ENCODE measurements around the gene NHERF2.
A peak's percentile ranks its signal among the peaks of the same experiment; 100 is the strongest.

NHERF2 gene

DNA sequence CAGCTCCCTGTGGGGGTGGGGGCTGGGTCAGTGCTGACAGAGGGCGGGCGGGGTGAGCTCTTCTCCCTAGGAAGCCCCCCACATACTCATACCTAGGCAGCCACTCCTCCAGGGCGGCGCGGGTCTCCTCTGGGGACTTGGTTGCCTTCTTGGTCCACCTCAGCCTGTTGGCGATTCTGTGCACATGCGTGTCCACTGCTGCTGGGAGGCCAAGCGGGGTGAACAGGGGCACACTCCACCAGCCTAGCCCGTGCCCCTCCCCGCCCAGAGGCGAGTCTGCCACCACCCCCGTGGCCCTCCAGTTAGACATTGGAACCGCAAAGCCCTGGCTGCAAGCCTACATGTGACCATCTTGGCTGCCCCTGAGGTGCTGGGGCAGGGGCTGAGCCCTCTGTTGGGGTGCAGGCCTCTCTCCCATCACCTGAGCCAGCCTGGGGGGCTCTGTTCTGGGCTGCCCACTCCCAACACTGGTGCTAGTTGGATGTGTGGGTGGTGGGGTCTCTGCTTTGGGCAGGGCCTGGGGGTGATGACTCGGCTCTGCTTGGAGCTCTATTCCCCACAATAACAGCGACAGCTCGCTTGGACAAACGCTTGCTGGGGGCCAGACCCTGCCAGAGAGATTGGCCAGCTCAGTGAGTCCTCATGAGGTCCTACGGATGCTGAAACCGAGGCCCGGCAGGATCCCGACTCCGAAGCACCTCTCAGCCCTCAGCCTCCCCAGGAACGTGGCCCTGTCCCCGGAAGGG is 13.5 kb downstream of the NHERF2 start:
- DNase-seq (ENCODE audit: low read depth, low spot score), result no peak

DNA sequence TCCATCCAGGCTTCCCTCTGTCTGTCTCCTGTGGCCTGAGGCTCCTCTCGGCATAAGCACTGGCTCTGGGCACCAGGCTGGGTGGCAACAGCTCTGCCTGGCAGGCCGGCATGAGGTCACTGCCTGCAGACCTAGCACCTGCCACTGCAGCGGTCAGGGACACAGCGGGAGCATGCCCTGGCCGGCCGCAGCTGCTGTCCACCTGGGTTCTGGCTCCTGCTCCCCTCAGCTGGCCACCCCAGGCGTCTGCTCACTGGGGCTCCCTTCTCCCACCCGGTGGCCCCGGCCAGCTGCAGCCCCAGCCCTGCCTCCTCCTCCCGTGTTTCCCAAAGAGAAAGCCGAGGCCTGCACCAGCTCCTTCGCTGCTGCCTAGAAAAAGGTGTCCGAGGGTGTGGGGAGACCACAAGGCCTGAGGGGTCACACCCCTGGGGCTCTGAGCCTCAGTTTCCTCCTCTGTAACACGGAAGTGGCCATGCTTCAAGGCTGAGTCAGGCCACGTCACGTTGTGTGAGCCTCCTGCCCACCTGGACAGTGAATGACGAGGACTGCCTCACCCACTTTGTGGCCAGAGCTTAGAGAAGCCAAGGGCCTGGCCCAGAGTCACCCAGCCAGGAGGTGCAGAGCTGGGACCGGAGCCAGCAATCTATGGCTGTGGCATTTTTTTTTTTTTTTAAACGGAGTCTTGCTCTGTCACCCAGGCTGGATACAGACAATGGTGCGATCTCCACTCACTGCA is 14.3 kb downstream of the NHERF2 start:
- no peak for DNase-seq (ENCODE audit: low read depth, low spot score)

DNA sequence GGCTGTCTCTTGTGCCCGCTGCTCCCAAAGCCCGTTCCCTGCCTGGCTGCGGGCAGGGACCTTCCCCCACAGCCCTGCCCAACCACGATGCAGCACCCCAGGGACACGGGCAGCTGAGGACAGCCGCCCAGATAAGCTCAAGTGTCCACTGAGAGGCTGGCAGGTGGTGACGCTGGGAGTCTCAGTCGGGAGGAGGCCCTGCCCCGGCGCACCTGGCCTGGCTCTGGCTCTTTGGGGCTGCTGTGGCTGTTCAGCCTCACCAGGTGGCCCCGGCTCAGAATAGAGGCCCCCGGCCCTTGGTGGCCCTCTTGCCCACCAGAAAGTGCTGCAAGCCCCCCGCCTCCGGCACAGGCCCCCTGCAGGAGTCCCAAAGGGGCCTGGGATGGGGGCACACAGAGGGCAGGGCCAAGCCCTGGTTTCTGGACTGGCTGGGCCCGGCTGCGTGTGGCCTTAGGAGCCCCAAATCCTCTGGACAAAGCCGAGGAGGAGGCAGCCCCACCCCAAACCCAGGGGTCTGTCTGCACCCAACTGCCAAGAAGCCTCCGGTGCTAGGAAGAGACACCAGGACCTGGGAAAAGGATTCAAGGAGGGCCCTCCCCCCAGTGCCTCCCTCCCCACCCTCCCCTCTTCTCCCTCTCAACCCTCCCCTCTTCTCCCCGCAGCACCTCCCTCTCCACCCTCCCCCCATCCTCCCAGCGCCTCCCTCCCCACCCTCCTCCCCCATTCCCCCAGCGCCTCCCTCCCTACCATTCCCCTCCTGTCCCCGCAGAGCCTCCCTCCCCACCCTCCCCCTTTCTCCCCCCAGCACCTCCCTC is 15.7 kb downstream of the NHERF2 start:
- no peak for DNase-seq (ENCODE audit: low read depth, low spot score)

DNA sequence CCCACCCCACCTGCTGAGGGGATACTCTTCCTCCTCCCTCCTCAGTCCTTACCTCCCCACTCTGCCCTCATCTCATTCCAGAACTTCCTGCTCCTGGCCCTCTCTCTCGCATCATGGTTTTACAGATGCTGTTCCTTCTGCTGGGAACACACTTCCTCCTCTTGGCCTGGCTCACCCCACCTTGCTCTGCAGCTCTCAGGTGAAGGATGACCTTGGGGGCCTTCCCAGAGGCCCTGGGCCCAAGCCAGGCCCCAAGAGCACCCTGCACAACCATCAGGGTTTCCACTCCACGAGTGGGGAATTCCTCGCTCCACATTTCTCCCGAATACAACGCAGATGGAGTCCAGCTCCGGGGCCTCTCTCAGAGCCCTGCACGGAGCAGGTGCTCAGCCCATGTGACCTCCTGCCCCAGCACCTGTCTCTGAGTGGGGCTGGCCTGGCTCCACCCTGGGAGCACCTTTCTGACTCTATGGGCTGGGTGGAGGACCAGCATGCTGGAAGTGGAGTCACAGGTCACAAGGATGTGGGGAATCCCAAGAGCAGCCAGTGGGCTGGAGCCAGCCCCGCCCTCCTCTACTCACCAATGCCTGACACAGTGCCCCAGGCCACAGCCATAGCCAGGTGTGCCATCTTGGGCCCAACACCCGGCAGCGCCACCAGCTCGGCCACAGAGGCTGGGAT is 16.4 kb downstream of the NHERF2 start:
- DNase-seq (ENCODE audit: low read depth, low spot score), result no peak

DNA sequence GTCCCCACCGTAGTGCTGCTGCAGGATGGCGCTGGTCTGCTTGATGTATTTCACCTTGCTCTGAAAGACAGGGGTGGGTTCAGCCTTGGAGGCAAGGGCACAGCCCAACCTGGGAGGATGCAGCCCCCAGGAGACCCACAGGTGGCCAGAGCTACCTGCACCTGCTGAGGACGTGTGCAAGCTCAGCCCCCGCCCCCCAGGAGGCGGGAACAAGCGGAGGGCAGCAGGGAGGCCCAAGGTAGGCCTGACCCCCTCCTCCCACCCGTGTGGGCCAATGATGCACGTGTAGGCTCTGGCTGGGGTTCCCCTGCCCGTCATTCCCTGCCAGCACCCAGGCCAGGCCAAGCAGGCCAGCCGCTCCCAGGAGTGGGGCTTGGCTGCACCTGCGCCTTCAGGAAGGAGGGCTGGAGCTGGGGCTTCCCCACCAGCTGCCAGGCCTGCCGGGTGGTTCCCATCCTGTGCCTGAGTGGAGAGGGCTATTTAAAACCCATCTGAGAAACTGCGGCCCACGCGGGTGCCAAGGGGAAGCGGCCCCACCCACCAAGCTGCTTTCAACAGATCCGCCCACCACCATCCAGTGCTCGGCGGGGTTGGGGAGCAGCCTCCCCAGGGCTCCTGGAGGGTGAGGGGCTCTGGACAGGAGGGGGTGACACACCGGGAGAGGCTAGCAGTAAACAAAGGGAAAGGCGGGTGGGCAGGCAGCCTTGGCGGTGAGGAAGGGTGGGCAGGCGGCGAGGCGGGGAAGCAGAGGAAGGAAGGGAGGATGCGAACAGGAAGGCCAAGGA is 17.2 kb downstream of the NHERF2 start:
- no peak for DNase-seq (ENCODE audit: low read depth, low spot score)

DNA sequence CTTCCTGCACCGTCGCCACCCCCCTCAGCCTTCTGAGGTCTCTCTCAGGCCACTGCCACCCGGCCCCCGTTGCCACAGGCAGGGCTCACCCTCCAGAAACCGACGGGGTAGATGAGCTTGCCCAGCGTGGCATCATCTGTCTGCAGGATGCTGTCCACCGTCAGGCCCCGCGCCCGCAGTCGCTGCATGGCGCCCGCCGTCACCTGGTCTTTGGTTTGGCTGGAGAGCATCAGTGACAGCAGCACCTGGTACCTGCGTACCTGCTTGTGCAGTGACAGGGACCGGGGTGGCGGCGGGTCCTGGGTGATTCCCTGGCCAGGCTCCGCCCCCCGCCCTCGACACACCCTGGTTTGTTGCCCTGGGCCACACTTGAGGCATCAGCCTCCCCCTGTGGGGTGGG is 17.8 kb downstream of the NHERF2 start:
- no peak for DNase-seq (ENCODE audit: low read depth, low spot score)

DNA sequence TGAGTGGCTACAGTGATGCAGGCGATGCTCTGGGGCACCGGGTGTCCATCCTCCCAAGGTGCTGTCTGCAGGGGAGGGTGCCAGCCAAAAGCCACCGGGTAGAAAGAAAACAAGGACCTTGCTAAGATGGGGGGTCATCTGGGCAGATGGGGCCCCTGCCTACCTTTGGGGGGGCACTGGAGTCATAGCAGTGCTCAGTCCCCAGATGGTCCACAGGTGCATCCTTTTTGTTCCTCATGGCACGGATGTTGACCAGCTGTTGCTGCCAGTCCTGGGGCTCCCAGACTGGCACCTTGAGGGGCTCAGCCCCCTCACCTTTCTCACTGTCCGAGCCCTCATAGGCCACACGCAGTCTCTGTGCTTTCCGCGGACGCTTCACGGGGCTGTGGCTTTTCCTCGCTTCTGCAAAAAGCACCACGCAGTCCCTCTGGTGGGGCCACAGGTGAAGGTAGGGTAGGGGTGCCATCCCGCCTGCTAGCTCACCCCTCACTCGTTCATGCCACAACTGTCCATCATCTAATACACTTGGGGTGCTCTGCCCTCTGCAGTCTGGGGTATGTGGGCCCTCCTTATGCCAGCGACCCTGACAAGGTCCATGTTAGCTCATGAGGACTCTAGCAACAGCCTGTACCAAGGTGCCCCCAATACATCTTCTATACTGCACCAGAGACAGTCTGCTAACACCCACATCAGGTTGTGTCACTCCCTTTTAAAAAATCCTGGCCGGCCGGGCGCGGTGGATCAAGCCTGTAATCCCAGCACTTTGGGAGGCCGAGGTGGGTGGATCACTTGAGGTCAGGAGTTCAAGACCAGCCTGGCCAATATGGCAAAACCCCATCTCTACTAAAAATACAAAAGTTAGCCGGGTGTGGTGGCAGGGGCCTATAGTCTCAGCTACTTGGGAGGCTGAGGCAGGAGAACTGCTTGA is 19.5 kb downstream of the NHERF2 start:
- no peak for DNase-seq (ENCODE audit: low read depth, low spot score)

DNA sequence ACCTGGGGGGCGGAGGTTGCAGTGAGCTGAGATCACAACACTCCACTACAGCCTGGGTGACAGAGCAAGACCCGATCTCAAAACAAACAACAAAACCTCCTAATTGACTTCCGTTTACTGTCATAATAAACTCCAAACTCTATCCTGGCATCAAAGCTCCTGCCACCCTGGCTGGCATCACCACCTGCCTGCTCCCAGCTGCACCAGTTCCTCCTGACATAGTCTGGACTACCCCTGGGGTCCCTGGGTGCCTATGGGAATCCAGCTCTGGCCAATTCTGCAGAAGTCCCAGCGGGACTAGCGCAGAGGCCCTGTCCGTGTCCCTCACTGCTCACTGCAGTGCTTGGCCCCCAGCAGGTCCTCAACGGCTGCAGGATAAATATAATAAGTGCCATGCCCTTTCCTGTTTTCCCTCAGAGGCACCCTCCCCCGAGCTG is 20.2 kb downstream of the NHERF2 start:
- DNase-seq (ENCODE audit: low read depth, low spot score), result no peak

DNA sequence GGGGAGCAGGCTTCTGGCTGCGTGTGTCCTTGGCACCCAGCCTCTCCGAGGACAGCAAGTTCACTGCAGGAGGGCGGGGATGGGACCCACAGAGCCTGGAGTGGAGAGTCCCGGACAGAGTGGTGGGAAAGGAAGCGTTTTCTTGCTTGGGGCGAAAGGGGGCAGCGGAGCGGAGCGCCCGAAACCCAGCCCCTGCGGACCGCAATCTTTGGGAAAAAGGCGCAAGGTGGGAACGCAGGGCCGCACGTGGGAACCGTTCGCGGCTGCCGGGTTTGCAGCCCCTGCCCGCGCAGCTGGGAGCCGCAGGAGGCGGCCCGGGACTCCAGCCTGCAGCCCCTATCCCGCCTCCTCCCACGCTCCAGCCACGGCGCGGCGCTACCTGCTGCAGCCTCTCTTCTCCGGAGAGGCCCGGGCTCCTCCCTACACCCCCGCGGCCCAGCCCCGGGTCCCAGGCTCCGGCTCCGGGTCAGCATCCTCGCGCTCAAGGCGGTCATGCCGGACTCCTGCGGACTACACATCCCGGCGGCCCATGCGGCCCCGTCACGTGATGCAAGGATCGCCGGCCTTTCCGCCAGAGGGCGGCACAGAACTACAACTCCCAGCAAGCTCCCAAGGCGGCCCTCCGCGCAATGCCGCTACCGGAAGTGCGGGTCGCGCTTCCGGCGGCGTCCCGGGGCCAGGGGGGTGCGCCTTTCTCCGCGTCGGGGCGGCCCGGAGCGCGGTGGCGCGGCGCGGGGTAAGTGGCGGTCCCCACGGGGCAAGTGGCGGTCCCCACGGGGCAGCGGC is 20.8 kb downstream of the NHERF2 start, which contains the start of the genes NTHL1 and TSC2:
NTHL1 (minus strand) TSS at position 505 of the 786 bp plus-strand sequence; CDS start at position 494, 11 bp downstream.
TSC2 (plus strand) TSS at position 656 of the 786 bp plus-strand sequence. CDS start 631 bp downstream, outside the sequence.
- peak; percentile 88 for DNase-seq (ENCODE audit: low read depth, low spot score)

DNA sequence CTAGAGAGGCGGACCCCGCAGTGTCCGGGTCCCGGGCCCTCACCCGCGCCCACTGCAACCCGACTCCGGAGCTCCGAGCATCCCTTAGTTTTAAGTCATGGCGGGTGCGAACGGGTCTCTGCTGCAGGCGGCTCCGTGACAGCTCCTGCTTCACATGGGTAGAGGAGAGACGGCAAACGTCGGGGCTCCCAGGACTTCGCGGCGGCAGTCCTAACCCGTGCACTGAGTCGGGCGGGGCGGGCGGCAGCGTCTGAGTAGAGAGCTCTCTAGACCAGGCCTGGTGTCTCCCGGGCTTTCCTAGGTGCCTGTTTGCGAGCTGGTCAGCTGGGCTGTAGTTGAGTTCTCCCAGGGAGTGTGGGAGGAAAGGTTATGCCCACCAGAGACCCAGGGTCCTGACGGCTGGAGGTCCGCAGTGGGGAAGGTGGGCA is 21.4 kb downstream of the NHERF2 start:
- DNase-seq (ENCODE audit: low read depth, low spot score), result no peak

DNA sequence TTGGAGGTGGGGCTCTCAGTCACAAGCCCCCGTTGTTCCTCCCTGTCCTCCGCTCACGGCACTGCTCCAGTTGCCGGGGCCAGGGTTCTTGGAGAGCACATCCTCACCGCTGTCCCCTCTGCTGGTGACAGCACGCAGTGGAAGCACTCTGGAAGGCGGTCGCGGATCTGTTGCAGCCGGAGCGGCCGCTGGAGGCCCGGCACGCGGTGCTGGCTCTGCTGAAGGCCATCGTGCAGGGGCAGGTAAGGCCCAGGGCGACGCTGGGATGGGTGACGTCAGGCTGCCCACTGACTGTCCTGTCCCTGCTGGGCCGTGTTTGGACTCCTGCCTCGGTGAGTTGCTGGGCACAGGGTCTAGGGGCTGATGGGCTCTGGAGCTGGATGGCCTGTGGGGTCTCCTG is 26.5 kb downstream of the NHERF2 start:
- DNase-seq (ENCODE audit: low read depth, low spot score), result no peak

DNA sequence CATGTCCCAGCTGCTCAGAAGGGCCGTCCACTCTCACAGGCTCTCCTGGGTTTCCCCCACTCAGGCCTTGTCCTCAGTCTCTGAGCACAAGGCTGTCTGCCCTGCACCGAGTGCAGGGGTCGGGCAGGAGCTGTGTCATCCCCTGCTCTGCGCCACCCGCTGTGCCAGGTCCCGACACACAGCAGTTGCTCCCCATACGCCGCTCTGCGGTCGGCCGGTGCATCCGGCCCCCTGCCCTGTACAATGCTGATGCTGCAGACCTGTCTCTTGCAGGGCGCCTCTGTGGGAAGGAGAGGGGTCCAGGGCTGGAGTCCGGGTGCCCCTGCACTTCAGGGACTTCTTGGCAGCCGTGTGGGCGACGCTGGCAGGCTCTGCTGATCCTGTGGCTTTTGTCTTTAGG is 27.2 kb downstream of the NHERF2 start:
- no peak for DNase-seq (ENCODE audit: low read depth, low spot score)

DNA sequence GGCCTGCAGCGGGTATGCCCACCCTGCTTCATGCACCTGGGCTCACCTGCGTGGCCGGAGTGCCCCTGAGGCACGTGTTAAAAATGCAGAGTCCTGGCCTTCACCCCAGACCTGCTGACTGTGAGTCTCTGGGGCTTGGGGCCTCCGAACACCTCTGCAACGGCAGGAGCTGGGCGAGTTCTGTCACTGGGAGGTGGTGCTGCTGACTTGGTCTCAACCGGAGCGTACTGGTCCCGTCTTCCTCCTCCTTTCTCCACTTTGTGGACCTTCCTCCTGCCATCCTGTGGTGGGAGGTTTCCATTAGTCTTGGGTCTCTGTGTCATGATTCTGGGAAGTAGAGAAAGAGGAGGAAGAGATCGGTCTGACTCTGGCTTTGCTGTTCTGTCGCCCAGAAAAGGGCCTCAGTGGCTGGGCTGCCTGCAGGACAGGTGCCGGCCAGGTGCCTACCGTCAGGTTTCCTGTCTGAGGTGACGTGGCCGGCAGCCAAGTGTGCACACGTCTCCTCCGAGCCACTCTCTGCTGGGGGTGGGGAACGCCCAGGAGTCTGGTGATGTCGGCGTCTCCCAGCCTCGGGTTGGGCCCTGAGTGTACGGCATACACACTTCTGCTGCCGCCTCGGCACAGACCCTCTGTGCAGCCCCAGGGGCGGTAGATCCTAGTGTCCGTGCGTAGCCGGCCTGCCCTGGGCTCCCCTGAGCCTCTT is 28.0 kb downstream of the NHERF2 start:
- no peak for DNase-seq (ENCODE audit: low read depth, low spot score)

DNA sequence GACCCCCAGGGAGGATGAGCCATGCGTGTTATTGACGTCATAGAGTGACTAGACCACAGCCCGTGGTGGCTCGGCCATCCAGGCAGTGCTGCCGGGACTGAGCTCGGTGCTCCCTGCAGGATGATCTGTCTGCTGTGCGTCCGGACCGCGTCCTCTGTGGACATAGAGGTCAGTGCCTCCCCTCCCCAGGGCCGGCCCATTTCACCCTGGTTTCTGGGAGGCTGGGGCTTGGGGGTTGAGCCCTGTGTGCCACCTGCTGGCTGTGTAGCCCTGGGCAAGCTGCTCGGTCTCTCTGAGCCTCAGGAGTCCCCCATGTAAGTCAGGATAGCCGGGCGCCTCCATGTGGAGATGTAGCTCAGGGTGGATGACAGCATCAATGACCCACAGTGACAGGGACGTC is 29.4 kb downstream of the NHERF2 start:
- no peak for DNase-seq (ENCODE audit: low read depth, low spot score)

DNA sequence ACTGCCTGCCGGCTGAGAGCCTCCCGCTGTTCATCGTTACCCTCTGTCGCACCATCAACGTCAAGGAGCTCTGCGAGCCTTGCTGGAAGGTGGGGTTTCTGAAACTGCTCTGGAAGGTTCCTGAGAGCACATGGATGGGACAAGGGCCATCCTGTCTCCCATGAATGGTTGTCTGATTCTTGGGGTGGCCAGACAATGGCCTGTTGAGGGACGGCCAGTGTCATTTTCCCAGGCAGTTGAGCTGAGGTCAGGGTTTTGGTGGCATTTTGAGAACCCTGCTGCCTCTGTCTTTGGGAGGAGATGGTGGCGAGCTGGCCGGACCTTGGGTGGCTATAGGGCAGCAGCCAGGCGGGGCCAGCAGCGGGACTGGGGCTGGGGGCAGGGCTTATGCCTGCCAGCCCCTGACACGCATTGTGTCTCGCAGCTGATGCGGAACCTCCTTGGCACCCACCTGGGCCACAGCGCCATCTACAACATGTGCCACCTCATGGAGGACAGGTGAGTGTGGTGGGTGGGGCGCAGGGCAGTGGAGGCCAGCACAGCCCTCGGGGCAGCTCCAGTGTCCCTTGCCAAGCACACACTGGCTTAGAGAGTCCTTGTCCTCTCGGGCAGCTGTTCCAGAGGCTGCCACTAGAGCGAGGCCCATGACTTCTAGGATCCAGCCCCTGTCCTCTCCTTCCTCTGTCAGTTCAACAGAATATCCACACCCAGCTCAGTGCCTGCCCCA is 30.1 kb downstream of the NHERF2 start:
- no peak for DNase-seq (ENCODE audit: low read depth, low spot score)

DNA sequence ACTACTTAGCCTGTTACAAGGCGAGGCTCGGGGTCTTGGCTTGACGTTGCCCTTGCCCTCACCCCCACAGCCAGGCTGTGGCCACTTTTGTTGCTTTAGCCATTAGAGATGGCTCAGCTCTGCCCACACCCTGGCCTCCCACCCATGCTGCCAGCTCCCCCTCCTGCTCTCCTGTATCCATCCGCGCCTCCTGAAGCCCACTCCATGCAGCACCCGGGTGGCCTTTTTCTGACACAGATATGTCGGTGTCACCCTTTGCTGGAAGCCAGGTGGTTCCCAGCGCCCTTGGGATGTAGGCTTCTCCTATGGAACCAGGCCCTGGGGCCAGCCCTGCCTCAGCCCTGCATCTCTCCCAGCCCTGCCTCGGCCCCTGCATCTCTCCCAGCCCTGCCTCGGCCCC is 30.7 kb downstream of the NHERF2 start:
- DNase-seq (ENCODE audit: low read depth, low spot score), result no peak

DNA sequence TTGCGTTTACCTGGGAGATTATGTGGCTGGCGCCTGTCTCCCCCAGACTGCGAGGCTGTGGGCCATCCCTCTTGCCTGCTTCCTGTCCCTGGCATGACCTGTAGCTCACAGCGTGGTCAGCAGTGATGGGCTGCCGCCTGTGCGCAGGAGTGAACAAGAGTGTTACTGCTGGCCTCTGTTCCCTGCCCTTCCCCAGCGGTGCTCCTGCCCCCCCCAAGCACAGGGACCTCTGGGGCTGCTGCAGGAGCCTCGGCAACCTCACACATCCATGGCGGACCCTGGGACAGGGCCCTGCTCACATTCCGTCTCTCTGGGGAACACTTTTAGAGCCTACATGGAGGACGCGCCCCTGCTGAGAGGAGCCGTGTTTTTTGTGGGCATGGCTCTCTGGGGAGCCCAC is 31.7 kb downstream of the NHERF2 start:
- DNase-seq (ENCODE audit: low read depth, low spot score), result no peak

Data from activated CD4-positive, CD25-positive, alpha-beta regulatory T cell treated with anti-CD3 and anti-CD28 coated beads, Interleukin-2, amount 50 U/mL, for 16 hours (primary cell).